Upper lobe of left lung (tissue), 4 donors: Measurements from ENCODE around the gene C16orf86.

Source experiments
- CTCF ChIP-seq, 6 experiments: fragments of 450-650 bp in 4 of 6; fragments of 200-600 bp in 2 of 6; sonication (generic) in 2 of 6; IDR thresholded peaks; one replicate each; pipeline ENCODE4 v1.5.1; 2016 to 2019; ENCODE audit warnings: antibody characterized with exemption in 6 of 6
- EP300 ChIP-seq, 4 donors: sonication (generic); formaldehyde crosslinking; IDR thresholded peaks; one replicate each; pipeline ENCODE4 v1.5.1; 2017; ENCODE audit warnings: antibody characterized with exemption in 4 of 4, control low read depth in 2 of 4
- POLR2A ChIP-seq, 4 donors: fragments of 450-650 bp; IDR thresholded peaks; one replicate each; pipeline ENCODE4 v1.5.1; 2016 to 2017; ENCODE audit warnings: antibody characterized with exemption in 4 of 4, mild to moderate bottlenecking in 2 of 4
- POLR2AphosphoS5 ChIP-seq, 2 donors: sonication (generic); formaldehyde crosslinking; IDR thresholded peaks; one replicate each; pipeline ENCODE4 v1.5.1; 2017; ENCODE audit warnings: antibody characterized with exemption in 2 of 2

- TF ChIP-seq CTCF (IDR thresholded peaks at IDR 0.05) (no peak), POLR2A (IDR thresholded peaks at IDR 0.05) (no peak), POLR2AphosphoS5 (IDR thresholded peaks at IDR 0.05) (no peak), EP300 (IDR thresholded peaks at IDR 0.05) (no peak)
Measured at GRCh38 chr16:67667453-67667816, 821 bp downstream of the C16orf86 start.
